ENCODE data around the gene EPHB1.

Gene EPHB1

GRCh38 chr3:135084405-135084804 is 289.3 kb downstream of the EPHB1 start:
- Mint-ChIP-seq H3K4me3 (no peak overlapping the region), H3K4me1 (ENCODE audit: low read depth) (no peaks in the 10 kb centered on the region), H3K36me3 (ENCODE audit: low read depth) (no peaks in the 10 kb centered on the region), H3K27ac (no peak overlapping the region), H3K9me3 (no peaks in the 10 kb centered on the region), H3K27me3 (ENCODE audit: low read depth) (no peaks in the 10 kb centered on the region)
- DNase-seq (ENCODE audit: low spot score): no peak

- H3K36me3 Mint-ChIP-seq (ENCODE audit: low read depth): no peaks in the 10 kb centered on the region
- no peak overlapping the region for H3K27ac Mint-ChIP-seq
- no peak overlapping the region for H3K4me3 Mint-ChIP-seq
- no peaks in the 10 kb centered on the region for H3K27me3 Mint-ChIP-seq (ENCODE audit: low read depth)
- no peak for DNase-seq (ENCODE audit: low spot score)
- H3K4me1 Mint-ChIP-seq (ENCODE audit: low read depth): no peaks in the 10 kb centered on the region
- no peaks in the 10 kb centered on the region for H3K9me3 Mint-ChIP-seq
These were observed 289.9 kb downstream of the EPHB1 start for GRCh38 chr3:135084976-135085375.

GRCh38 chr3:135085652-135086436 is 290.8 kb downstream of the EPHB1 start:
- Mint-ChIP-seq H3K27ac (no peak overlapping the region), H3K4me3 (no peak overlapping the region), H3K4me1 (ENCODE audit: low read depth) (no peaks in the 10 kb centered on the region), H3K27me3 (ENCODE audit: low read depth) (no peaks in the 10 kb centered on the region), H3K9me3 (no peaks in the 10 kb centered on the region), H3K36me3 (ENCODE audit: low read depth) (no peaks in the 10 kb centered on the region)
- DNase-seq (ENCODE audit: low spot score): no peak

GRCh38 chr3:135087782-135088181 is 292.7 kb downstream of the EPHB1 start:
- Mint-ChIP-seq H3K4me3 (no peak overlapping the region), H3K4me1 (ENCODE audit: low read depth) (no peaks in the 10 kb centered on the region), H3K27me3 (ENCODE audit: low read depth) (no peaks in the 10 kb centered on the region), H3K27ac (no peak overlapping the region), H3K36me3 (ENCODE audit: low read depth) (no peaks in the 10 kb centered on the region), H3K9me3 (no peaks in the 10 kb centered on the region)
- DNase-seq (ENCODE audit: low spot score): no peak

- Mint-ChIP-seq H3K27me3 (ENCODE audit: low read depth) (no peaks in the 10 kb centered on the region), H3K4me3 (no peak overlapping the region), H3K9me3 (no peaks in the 10 kb centered on the region), H3K36me3 (ENCODE audit: low read depth) (no peaks in the 10 kb centered on the region), H3K4me1 (ENCODE audit: low read depth) (no peaks in the 10 kb centered on the region), H3K27ac (no peak overlapping the region)
- DNase-seq (ENCODE audit: low spot score): no peak
These were observed 294.4 kb downstream of the EPHB1 start for GRCh38 chr3:135089451-135089850.

- no peaks in the 10 kb centered on the region for H3K4me1 Mint-ChIP-seq (ENCODE audit: low read depth)
- no peak for DNase-seq (ENCODE audit: low spot score)
- H3K36me3 Mint-ChIP-seq (ENCODE audit: low read depth): no peaks in the 10 kb centered on the region
- H3K4me3 Mint-ChIP-seq: no peak overlapping the region
- H3K27me3 Mint-ChIP-seq (ENCODE audit: low read depth): no peaks in the 10 kb centered on the region
- no peak overlapping the region for H3K27ac Mint-ChIP-seq
- H3K9me3 Mint-ChIP-seq: no peaks in the 10 kb centered on the region
These were observed 295.1 kb downstream of the EPHB1 start for GRCh38 chr3:135090020-135090717.

- Mint-ChIP-seq H3K4me3 (no peak overlapping the region), H3K27me3 (ENCODE audit: low read depth) (no peaks in the 10 kb centered on the region), H3K36me3 (ENCODE audit: low read depth) (no peaks in the 10 kb centered on the region), H3K27ac (no peak overlapping the region), H3K4me1 (ENCODE audit: low read depth) (no peaks in the 10 kb centered on the region), H3K9me3 (no peaks in the 10 kb centered on the region)
- no peak for DNase-seq (ENCODE audit: low spot score)
These were observed 296.9 kb downstream of the EPHB1 start for GRCh38 chr3:135091946-135092345.

GRCh38 chr3:135093121-135093520 is 298.1 kb downstream of the EPHB1 start:
- Mint-ChIP-seq H3K27ac (no peak overlapping the region), H3K36me3 (ENCODE audit: low read depth) (no peaks in the 10 kb centered on the region), H3K4me1 (ENCODE audit: low read depth) (no peaks in the 10 kb centered on the region), H3K9me3 (no peaks in the 10 kb centered on the region), H3K4me3 (no peak overlapping the region), H3K27me3 (ENCODE audit: low read depth) (no peaks in the 10 kb centered on the region)
- DNase-seq (ENCODE audit: low spot score): no peak

- H3K9me3 Mint-ChIP-seq: no peaks in the 10 kb centered on the region
- H3K4me3 Mint-ChIP-seq: no peak overlapping the region
- DNase-seq (ENCODE audit: low spot score): no peak
- H3K27me3 Mint-ChIP-seq (ENCODE audit: low read depth): no peaks in the 10 kb centered on the region
- H3K4me1 Mint-ChIP-seq (ENCODE audit: low read depth): no peaks in the 10 kb centered on the region
- no peaks in the 10 kb centered on the region for H3K36me3 Mint-ChIP-seq (ENCODE audit: low read depth)
- no peak overlapping the region for H3K27ac Mint-ChIP-seq
These were observed 302.4 kb downstream of the EPHB1 start for GRCh38 chr3:135097276-135097946.

GRCh38 chr3:135099734-135100355 is 304.8 kb downstream of the EPHB1 start:
- DNase-seq (ENCODE audit: low spot score): no peak
- Mint-ChIP-seq H3K4me1 (ENCODE audit: low read depth) (no peaks in the 10 kb centered on the region), H3K27me3 (ENCODE audit: low read depth) (no peaks in the 10 kb centered on the region), H3K36me3 (ENCODE audit: low read depth) (no peaks in the 10 kb centered on the region), H3K4me3 (no peak overlapping the region), H3K27ac (no peak overlapping the region), H3K9me3 (no peaks in the 10 kb centered on the region)

- H3K27ac Mint-ChIP-seq: no peak overlapping the region
- no peak for DNase-seq (ENCODE audit: low spot score)
- H3K9me3 Mint-ChIP-seq: no peaks in the 10 kb centered on the region
- no peaks in the 10 kb centered on the region for H3K4me1 Mint-ChIP-seq (ENCODE audit: low read depth)
- no peaks in the 10 kb centered on the region for H3K27me3 Mint-ChIP-seq (ENCODE audit: low read depth)
- H3K4me3 Mint-ChIP-seq: no peak overlapping the region
- no peaks in the 10 kb centered on the region for H3K36me3 Mint-ChIP-seq (ENCODE audit: low read depth)
These were observed 305.3 kb downstream of the EPHB1 start for GRCh38 chr3:135100366-135100765.

- H3K27me3 Mint-ChIP-seq (ENCODE audit: low read depth): no peaks in the 10 kb centered on the region
- H3K4me1 Mint-ChIP-seq (ENCODE audit: low read depth): no peaks in the 10 kb centered on the region
- no peak for DNase-seq (ENCODE audit: low spot score)
- H3K9me3 Mint-ChIP-seq: no peaks in the 10 kb centered on the region
- H3K36me3 Mint-ChIP-seq (ENCODE audit: low read depth): no peaks in the 10 kb centered on the region
- no peak overlapping the region for H3K27ac Mint-ChIP-seq
- no peak overlapping the region for H3K4me3 Mint-ChIP-seq
These were observed 308.9 kb downstream of the EPHB1 start for GRCh38 chr3:135103917-135104316.

- no peaks in the 10 kb centered on the region for H3K36me3 Mint-ChIP-seq (ENCODE audit: low read depth)
- H3K27me3 Mint-ChIP-seq (ENCODE audit: low read depth): no peaks in the 10 kb centered on the region
- H3K4me3 Mint-ChIP-seq: no peak overlapping the region
- no peak overlapping the region for H3K27ac Mint-ChIP-seq
- no peak for DNase-seq (ENCODE audit: low spot score)
- H3K9me3 Mint-ChIP-seq: no peaks in the 10 kb centered on the region
- H3K4me1 Mint-ChIP-seq (ENCODE audit: low read depth): no peaks in the 10 kb centered on the region
These were observed 311.4 kb downstream of the EPHB1 start for GRCh38 chr3:135106445-135106844.

GRCh38 chr3:135107043-135107442 is 312.0 kb downstream of the EPHB1 start:
- Mint-ChIP-seq H3K36me3 (ENCODE audit: low read depth) (no peaks in the 10 kb centered on the region), H3K4me3 (no peak overlapping the region), H3K27me3 (ENCODE audit: low read depth) (no peaks in the 10 kb centered on the region), H3K4me1 (ENCODE audit: low read depth) (no peaks in the 10 kb centered on the region), H3K9me3 (no peaks in the 10 kb centered on the region), H3K27ac (no peak overlapping the region)
- no peak for DNase-seq (ENCODE audit: low spot score)

All from T-helper 2 cell treated with Interferon-gamma antibody and Interleukin-4, amounts not matched to agents 5 μg/mL and 100 μg/mL, for 36 hours (primary cell).